Stimulated activated memory B cell treated with anti-CD40 and anti-IgM and Interleukin-4, amounts not matched to agents 10 μg/mL and 1 μg/mL and 100 μg/mL, for 72 hours (primary cell): Measurements from ENCODE around the gene SYVN1.
"Not testable (repeated sequence)": the region's sequence is repeated elsewhere in the genome, so short reads cannot be mapped to it uniquely, and the experiment has no call there.

Experiments used
- ATAC-seq: fragments of 150-1000 bp; cut with Tn5 transposase; 2 replicates; pipeline ENCODE4 v1.10.0; 2021
- H3K27ac Mint-ChIP-seq: one replicate; pipeline ENCODE4 v1.8.0; 2022; ENCODE audit warnings: mild to moderate bottlenecking, mixed read lengths
- H3K27me3 Mint-ChIP-seq: one replicate; pipeline ENCODE4 v1.8.0; 2022; ENCODE audit warnings: mixed read lengths
- H3K36me3 Mint-ChIP-seq: one replicate; pipeline ENCODE4 v1.8.0; 2022; ENCODE audit warnings: mixed read lengths
- H3K4me1 Mint-ChIP-seq: one replicate; pipeline ENCODE4 v1.8.0; 2022; ENCODE audit warnings: mixed read lengths
- H3K4me3 Mint-ChIP-seq: one replicate; pipeline ENCODE4 v1.8.0; 2022; ENCODE audit warnings: mild to moderate bottlenecking, moderate library complexity, mixed read lengths
- H3K9me3 Mint-ChIP-seq: one replicate; pipeline ENCODE4 v1.8.0; 2022; ENCODE audit warnings: mixed read lengths

Gene SYVN1

GRCh38 chr11:65134240-65134951 lies at the start of gene SYVN1:
Gene SYVN1 (minus strand): TSS chr11:65134519. CDS start chr11:65133601, 918 bp downstream.
- H3K27me3 Mint-ChIP-seq: no peaks in the 10 kb centered on the region
- peaks cover 38% of the 10 kb centered on the region for H3K36me3 Mint-ChIP-seq
- ATAC-seq: peak; percentile 84
- peak within 1 kb of the TSS; percentile 94 for H3K4me3 Mint-ChIP-seq
- no peaks in the 10 kb centered on the region for H3K9me3 Mint-ChIP-seq
- H3K4me1 Mint-ChIP-seq: peaks cover 70% of the 10 kb centered on the region
- peak within 1 kb of the TSS; percentile 98 for H3K27ac Mint-ChIP-seq

DNA sequence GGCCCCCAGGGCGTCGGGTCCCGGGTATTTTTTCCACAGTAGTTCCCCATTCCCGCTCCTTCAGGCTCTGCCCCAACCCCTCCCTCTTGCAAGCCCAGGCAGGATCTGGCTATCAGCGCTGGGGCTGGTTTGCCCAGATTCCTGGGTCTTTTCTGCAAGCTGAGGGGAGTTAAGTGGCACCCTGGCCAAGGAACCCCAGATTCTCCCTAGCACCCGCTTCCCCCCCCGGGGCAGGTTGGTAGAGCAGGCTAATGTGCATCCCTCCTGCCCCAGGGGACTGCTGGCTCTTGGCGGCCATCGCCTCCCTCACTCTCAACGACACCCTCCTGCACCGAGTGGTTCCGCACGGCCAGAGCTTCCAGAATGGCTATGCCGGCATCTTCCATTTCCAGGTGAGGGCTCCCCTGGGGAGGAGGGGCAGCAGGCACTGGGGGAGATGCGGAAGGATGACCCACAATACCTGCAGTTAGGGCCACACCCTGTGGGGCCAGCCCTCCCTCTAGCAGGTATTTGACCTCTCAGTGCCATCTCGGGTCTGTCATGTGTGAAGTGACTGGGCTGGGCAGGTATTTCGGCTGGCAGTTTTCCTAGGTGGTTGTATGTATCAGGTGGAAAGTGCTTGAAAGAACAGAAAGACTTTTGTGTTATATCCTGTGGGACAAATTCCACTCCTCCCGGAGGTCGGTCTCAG lies 49.0 kb upstream of the SYVN1 start:
- H3K4me3 Mint-ChIP-seq: peak overlapping the region; percentile 35
- peaks cover 20% of the 10 kb centered on the region for H3K36me3 Mint-ChIP-seq
- H3K27me3 Mint-ChIP-seq: no peaks in the 10 kb centered on the region
- H3K9me3 Mint-ChIP-seq: no peaks in the 10 kb centered on the region
- H3K4me1 Mint-ChIP-seq: peaks cover 28% of the 10 kb centered on the region
- ATAC-seq: no peak
- H3K27ac Mint-ChIP-seq: no peak overlapping the region

GRCh38 chr11:65182258-65183170 lies 48.2 kb upstream of the SYVN1 start:
- Mint-ChIP-seq H3K27ac (peak overlapping the region; percentile 95), H3K4me1 (peaks cover 28% of the 10 kb centered on the region), H3K9me3 (no peaks in the 10 kb centered on the region), H3K4me3 (peak overlapping the region; percentile 100), H3K27me3 (no peaks in the 10 kb centered on the region), H3K36me3 (peaks cover 20% of the 10 kb centered on the region)
- ATAC-seq: peak; percentile 1

GRCh38 chr11:65181569-65182257 lies 47.4 kb upstream of the SYVN1 start, which contains the start of gene CAPN1:
Gene CAPN1 (plus strand): TSS chr11:65181928. CDS start chr11:65182702, 774 bp downstream.
- H3K27ac Mint-ChIP-seq: peak within 1 kb of the TSS; percentile 95
- H3K4me1 Mint-ChIP-seq: peaks cover 28% of the 10 kb centered on the region
- no peaks in the 10 kb centered on the region for H3K27me3 Mint-ChIP-seq
- peak within 1 kb of the TSS; percentile 100 for H3K4me3 Mint-ChIP-seq
- peak; percentile 80 for ATAC-seq
- H3K9me3 Mint-ChIP-seq: no peaks in the 10 kb centered on the region
- peaks cover 12% of the 10 kb centered on the region for H3K36me3 Mint-ChIP-seq

GRCh38 chr11:65180877-65181568 lies 46.7 kb upstream of the SYVN1 start:
- Mint-ChIP-seq H3K36me3 (peaks cover 5% of the 10 kb centered on the region), H3K4me3 (peak overlapping the region; percentile 88), H3K27ac (peak overlapping the region; percentile 95), H3K9me3 (no peaks in the 10 kb centered on the region), H3K4me1 (peaks cover 28% of the 10 kb centered on the region), H3K27me3 (no peaks in the 10 kb centered on the region)
- ATAC-seq: peak; percentile 89

DNA sequence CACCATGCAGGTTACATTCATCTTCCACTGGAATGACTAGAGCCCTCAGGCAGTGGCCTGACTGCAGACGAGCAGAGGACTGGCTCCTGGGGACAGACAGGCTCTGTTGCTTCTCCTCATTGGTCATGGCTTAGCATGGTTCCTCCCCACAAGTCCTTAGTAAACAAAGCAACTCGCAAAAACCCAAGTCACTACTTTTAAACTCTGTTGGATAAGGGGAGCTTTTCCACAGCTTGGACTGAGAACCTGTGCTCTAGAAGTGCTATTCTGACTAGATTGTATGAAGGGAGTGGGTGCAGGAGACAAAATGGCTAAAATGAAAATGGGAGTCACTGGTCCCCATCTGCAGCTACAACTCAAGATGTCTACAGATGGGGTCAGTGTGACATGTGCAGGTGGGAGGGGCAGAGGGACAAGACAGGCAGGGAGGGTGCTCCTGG lies 40.3 kb upstream of the SYVN1 start:
- not testable (repeated sequence) for ATAC-seq, H3K4me3 Mint-ChIP-seq, H3K4me1 Mint-ChIP-seq, H3K27me3 Mint-ChIP-seq, H3K9me3 Mint-ChIP-seq, H3K27ac Mint-ChIP-seq, H3K36me3 Mint-ChIP-seq

GRCh38 chr11:65172600-65172999 lies 38.3 kb upstream of the SYVN1 start:
- no peak overlapping the region for H3K27ac Mint-ChIP-seq
- ATAC-seq: no peak
- H3K36me3 Mint-ChIP-seq: peaks cover 5% of the 10 kb centered on the region
- no peak overlapping the region for H3K4me3 Mint-ChIP-seq
- H3K4me1 Mint-ChIP-seq: peaks cover 15% of the 10 kb centered on the region
- no peaks in the 10 kb centered on the region for H3K27me3 Mint-ChIP-seq
- no peaks in the 10 kb centered on the region for H3K9me3 Mint-ChIP-seq

- Mint-ChIP-seq H3K9me3 (no peaks in the 10 kb centered on the region), H3K36me3 (peaks cover 5% of the 10 kb centered on the region), H3K4me3 (no peak within 1 kb of the TSS), H3K4me1 (peaks cover 15% of the 10 kb centered on the region), H3K27ac (peak within 1 kb of the TSS; percentile 97), H3K27me3 (no peaks in the 10 kb centered on the region)
- ATAC-seq: no peak
Observed at GRCh38 chr11:65170058-65170534, 35.8 kb upstream of the SYVN1 start, which contains the start of gene SPDYC. Gene SPDYC (plus strand): TSS chr11:65170233. CDS start chr11:65171358, 1,125 bp downstream.

- H3K36me3 Mint-ChIP-seq: peaks cover 5% of the 10 kb centered on the region
- no peaks in the 10 kb centered on the region for H3K27me3 Mint-ChIP-seq
- peak; percentile 45 for ATAC-seq
- H3K4me1 Mint-ChIP-seq: peaks cover 15% of the 10 kb centered on the region
- H3K27ac Mint-ChIP-seq: peak overlapping the region; percentile 97
- no peaks in the 10 kb centered on the region for H3K9me3 Mint-ChIP-seq
- H3K4me3 Mint-ChIP-seq: no peak overlapping the region
Observed at GRCh38 chr11:65169164-65169641, 34.9 kb upstream of the SYVN1 start.

DNA sequence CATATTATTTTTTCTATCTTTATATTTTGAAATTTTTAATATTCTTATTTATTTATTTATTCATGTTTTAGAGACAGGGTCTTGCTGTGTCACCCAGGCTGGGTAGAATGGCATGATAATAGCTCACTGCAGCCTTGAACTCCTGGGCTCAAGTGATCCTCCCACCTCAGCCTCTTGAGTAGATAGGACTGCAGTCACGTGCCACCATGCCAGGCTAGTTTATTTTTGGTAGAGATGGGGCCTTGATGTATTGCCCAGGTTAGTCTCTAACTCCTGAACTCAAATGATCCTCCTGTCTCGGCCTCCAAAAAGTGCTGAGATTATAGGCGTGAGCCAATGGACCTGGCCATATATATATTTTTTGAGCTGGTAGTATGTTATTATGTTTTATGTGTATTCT lies 33.3 kb upstream of the SYVN1 start:
- Mint-ChIP-seq H3K9me3 (no peaks in the 10 kb centered on the region), H3K4me3 (no peak overlapping the region), H3K4me1 (peaks cover 15% of the 10 kb centered on the region), H3K27me3 (no peaks in the 10 kb centered on the region), H3K27ac (no peak overlapping the region), H3K36me3 (peaks cover 5% of the 10 kb centered on the region)
- no peak for ATAC-seq

DNA sequence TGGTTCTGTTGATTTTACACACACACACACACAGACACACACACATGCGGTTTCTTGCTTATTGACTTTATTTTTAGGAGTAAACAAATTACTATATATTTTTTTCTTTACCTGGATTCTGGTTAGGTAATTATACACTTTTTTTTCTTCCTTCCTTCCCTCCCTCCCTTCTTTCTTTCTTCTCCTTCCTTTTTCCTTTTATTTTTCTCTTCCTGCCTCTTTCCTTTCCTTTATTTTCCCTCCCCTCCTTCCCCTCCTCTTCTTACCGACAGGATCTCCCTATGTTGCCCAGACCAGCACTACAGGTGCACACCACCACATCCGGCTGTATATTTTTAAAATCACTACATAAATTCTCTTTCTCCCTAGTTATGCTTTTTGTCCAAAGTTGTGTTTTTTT lies 32.6 kb upstream of the SYVN1 start:
- H3K27me3 Mint-ChIP-seq: no peaks in the 10 kb centered on the region
- H3K9me3 Mint-ChIP-seq: no peaks in the 10 kb centered on the region
- no peak overlapping the region for H3K27ac Mint-ChIP-seq
- ATAC-seq: no peak
- no peak overlapping the region for H3K4me3 Mint-ChIP-seq
- peaks cover 5% of the 10 kb centered on the region for H3K36me3 Mint-ChIP-seq
- H3K4me1 Mint-ChIP-seq: peaks cover 15% of the 10 kb centered on the region

- Mint-ChIP-seq H3K4me3 (no peak overlapping the region), H3K4me1 (peaks cover 15% of the 10 kb centered on the region), H3K36me3 (peaks cover 5% of the 10 kb centered on the region), H3K27ac (no peak overlapping the region), H3K9me3 (no peaks in the 10 kb centered on the region), H3K27me3 (no peaks in the 10 kb centered on the region)
- ATAC-seq: no peak
Observed at GRCh38 chr11:65165410-65166317, 31.3 kb upstream of the SYVN1 start.

- Mint-ChIP-seq H3K27ac (no peak overlapping the region), H3K36me3 (no peaks in the 10 kb centered on the region), H3K9me3 (no peaks in the 10 kb centered on the region), H3K27me3 (no peaks in the 10 kb centered on the region), H3K4me3 (no peak overlapping the region), H3K4me1 (peaks cover 12% of the 10 kb centered on the region)
- ATAC-seq: no peak
Observed at GRCh38 chr11:65163684-65164083, 29.4 kb upstream of the SYVN1 start.
